ENCODE measurements around the gene MED22.
"Not testable (repeated sequence)": the region's sequence is repeated elsewhere in the genome, so short reads cannot be mapped to it uniquely, and the experiment has no call there.

MED22 gene

GRCh38 chr9:133304477-133305377 lies 43.2 kb downstream of the MED22 start:
- no peak for DNase-seq (ENCODE audit: low read depth)

- no peak for DNase-seq (ENCODE audit: low read depth)
These were observed 43.8 kb downstream of the MED22 start for GRCh38 chr9:133304158-133304470.

GRCh38 chr9:133303266-133304157 lies 44.4 kb downstream of the MED22 start:
- no peak for DNase-seq (ENCODE audit: low read depth)

GRCh38 chr9:133301253-133302230 lies 46.4 kb downstream of the MED22 start:
- DNase-seq (ENCODE audit: low read depth): no peak

- not testable (repeated sequence) for DNase-seq (ENCODE audit: low read depth)
These were observed 47.9 kb downstream of the MED22 start for GRCh38 chr9:133299996-133300395.

GRCh38 chr9:133294257-133294656 lies 53.7 kb downstream of the MED22 start:
- DNase-seq (ENCODE audit: low read depth): no peak

- no peak for DNase-seq (ENCODE audit: low read depth)
These were observed 57.1 kb downstream of the MED22 start for GRCh38 chr9:133290751-133291302.

Data from activated T-cell treated with anti-CD3 and anti-CD28 coated beads for 24 hours (primary cell).